T-helper 1 cell treated with Interleukin-12 subunit alpha and Interleukin-12 subunit beta and Interleukin-4 antibody, amounts not matched to agents 30 ng/mL and 1 ng/mL, for 36 hours (primary cell): ENCODE data around the gene GRK1. TPM values are rescaled to one million over a fixed set of nuclear protein-coding genes. Genes with fewer than 3 reads are reported as not detected.
"Not testable (repeated sequence)": the region's sequence is repeated elsewhere in the genome, so short reads cannot be mapped to it uniquely, and the experiment has no call there.

Experiments
- intact Hi-C: fragments of 100-400 bp; cut with micrococcal nuclease; formaldehyde crosslinking; loops from one replicate; pipeline ENCODE4 v1.15.1; 2024
- total RNA-seq: library from RNA; stranded (reverse); gene quantifications from 2 replicates; pipeline ENCODE4 v1.2.3, GENCODE V29; 2022

Gene GRK1
- total RNA-seq, 1 donor from 2014 or later = 0.05 TPM

DNA sequence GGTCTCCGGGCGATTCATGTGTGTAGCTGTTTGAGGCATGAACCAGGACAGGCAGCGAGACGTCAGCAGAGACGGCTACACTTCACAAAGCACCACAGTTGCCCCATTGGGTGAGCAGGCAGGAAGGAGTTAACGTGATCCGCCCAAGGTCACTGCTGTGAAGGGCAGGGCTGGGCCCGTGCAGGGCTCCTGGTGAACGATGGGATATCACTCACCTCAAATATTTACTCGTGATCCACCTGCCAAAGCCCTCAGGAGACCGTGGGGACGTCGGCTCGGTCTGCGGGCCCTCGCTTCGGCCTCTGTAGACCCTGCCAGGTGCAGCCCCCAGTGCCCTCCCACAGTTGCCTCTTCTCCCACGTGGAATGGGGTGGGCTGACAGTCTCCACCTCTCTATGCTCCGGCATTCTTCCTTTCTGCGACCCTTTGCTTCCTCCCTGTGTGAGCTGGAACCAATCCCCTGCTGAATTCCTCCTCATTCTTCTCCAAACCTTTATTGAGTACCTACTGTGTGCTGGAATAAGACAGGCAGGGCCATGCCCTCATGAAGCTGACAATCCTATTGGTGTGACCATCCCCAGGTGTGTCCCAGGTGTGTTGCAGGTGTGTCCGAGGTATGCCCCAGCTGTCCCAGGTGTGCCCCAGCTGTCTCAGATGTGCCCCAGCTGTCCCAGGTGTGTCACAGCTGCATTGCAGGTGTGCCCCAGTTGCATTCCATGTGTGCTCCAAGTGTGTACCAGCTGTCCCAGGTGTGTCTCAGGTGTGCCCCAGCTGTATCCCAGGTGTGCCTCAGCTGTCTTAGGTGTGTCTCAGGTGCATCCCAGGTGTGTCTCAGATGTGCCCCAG is 2.0 kb upstream of the GRK1 start:
- intact Hi-C loops = no loop called here

DNA sequence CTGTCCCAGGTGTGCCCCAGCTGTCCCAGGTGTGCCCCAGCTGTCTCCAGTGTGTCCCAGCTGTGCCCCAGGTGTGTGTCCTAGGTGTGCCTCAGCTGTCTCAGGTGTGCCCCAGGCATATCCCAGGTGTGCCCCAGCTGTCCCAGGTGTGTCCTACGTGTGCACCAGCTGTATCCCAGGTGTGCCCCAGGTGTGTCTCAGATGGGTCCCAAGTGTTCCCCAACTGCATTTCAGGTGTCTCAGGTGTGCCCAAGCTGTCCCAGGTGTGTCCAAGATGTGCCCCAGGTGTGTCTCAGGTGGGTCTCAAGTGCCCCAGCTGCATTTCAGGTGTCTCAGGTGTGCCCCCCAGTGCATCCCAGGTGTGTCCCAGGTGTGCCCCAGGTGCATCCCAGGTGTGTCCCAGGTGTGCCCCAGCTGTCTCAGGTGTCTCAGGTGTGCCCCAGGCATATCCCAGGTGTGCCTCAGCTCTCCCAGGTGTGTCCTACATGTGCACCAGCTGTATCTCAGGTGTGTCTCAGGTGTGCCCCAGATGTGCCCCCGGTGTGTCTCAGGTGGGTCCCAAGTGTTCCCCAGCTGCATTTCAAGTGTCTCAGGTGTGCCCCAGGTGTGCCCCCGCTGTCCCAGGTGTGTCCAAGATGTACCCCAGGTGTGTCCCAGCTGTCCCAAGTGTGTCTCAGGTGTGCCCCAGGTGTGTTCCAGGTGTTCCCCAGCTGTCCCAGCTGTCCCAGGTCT is 1.3 kb upstream of the GRK1 start:
- intact Hi-C loops = no loop called here

DNA sequence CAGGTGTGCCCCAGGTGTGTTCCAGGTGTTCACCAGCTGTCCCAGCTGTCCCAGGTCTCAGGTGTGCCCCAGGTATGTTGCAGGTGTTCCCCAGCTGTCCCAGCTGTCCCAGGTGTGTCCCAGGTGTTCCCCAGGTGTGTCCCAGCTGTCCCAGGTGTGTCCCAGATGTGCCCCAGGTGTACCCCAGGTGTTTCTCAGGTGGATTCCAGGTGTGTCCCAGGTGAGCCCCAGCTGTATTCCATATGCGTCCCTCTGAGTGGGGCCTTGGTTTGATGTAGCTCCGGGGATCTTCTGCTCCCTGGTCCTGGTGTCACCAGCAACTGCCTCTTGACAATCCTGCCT is 719 bp upstream of the GRK1 start:
- intact Hi-C loops = no loop called here

DNA sequence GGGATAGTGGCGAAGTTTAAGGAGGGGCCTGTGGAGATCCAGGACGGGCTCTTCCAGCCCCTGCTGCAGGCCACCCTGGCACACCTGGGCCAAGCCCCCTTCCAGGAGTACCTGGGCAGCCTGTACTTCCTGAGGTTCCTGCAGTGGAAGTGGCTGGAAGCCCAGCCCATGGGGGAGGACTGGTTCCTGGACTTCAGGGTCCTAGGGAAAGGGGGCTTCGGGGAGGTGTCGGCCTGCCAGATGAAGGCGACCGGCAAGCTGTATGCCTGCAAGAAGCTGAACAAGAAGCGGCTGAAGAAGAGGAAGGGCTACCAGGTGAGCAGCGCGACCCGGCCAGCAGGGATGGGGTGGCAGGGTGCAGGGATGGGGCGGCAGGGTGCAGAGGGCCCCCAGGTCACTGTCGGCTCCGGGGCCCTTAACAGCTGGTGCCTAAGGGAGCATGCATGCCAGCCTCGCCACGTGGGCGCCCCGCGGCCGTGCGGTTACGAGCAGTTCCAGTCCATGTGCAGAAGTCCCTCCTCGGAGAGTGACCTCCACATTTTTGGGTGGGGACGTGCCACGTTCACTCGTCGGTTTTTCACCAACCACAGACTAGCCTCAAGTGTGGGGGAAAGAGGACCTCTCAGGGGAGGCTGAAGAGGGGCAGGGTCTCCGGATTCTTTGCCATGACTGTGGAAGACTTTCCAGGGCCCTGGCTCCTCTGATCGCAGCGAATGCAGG is 912 bp downstream of the GRK1 start:
- intact Hi-C loops = no loop called here

DNA sequence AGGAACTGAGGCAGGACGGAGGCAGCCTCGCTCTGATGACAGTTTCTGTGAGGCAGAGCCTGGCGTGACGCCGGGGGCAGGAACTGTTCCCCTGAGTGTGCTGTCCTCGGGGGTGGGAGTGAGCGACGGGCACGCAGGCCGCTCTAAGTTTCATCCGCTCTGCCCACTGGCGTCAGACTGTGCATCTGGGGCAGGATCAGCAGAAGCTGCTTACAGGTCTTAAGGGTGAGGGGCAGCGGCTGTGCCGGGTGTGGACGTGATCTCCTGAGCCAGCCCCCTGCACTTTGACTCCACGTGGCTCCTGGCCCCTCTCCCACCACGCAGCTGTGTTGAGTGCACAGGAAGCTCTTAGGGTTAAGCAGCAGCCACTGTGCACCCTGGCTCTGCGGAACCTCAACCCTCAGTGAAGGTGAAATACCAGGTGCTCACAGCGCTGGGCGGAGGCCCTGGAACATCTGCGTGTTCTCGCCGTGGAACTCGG is 1.5 kb downstream of the GRK1 start:
- intact Hi-C loops = no loop called here

DNA sequence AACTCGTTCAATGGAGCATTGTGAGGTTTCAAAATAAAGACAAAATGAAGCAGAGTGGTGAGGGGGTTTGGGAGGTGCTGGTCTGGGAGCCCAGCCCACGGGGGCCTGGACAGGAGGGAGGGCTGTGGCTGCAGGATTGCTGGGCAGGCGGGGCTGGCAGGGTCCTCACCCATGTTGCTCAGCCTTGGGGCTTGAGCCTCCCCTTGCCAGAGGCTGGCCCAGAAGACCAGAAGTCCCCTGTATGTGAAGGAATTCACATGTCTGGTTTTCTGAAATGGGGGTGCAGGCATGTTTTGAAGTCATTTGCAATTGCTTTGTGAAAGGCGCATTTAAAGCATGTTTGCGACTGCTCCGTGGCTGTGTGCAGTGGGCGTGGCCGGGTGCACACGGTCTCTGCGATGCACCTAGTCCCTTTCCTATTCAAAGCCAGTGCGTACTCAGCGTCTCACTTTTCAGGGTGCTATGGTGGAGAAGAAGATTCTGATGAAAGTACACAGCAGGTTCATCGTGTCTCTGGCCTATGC is 2.3 kb downstream of the GRK1 start:
- intact Hi-C loops = no loop called here

DNA sequence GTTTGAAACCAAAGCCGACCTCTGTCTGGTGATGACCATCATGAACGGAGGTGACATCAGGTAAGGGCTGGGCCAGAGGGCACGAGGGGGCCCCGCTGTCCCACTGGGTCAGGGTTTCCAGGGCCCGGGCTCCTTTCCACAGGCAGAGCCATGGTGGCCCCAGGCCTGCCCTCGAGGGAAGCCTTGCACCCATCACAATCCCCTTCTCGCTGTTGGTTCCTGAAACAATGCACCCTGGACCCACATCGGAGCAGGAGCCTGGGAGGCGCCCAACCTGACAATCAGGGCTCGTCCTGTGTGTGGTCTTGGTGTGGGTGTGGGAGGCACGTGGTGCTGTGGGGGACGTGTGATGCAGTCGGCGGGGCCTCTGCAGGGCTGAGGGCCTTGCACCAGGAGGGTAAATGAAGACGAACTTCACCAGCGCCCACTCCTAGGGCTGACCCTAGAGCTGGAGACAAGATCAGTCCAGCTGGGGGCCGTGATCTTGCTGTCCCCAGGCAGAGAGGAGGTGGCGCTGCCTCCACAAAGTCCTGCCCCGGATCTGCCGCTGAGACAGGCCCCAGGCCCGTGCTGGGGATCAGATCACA is 2.8 kb downstream of the GRK1 start:
- intact Hi-C loops = no loop called here

DNA sequence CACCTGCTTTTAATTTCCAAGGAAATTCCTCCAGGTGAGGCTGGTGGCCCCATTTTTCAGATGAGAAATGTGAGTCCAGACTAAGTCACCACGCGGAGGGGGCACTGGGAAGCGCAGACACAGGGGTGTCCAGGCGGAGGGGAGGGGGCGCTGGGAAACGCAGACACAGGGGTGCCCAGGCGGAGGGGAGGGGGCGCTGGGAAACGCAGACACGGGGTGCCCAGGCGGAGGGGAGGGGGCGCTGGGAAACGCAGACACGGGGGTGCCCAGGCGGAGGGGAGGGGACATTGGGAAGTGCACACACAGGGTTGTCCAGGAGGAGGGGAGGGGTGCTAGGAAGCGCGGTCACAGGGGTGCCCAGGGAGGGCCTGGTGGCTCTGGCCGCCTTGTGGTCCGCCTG is 3.5 kb downstream of the GRK1 start:
- intact Hi-C loops = no loop called here

DNA sequence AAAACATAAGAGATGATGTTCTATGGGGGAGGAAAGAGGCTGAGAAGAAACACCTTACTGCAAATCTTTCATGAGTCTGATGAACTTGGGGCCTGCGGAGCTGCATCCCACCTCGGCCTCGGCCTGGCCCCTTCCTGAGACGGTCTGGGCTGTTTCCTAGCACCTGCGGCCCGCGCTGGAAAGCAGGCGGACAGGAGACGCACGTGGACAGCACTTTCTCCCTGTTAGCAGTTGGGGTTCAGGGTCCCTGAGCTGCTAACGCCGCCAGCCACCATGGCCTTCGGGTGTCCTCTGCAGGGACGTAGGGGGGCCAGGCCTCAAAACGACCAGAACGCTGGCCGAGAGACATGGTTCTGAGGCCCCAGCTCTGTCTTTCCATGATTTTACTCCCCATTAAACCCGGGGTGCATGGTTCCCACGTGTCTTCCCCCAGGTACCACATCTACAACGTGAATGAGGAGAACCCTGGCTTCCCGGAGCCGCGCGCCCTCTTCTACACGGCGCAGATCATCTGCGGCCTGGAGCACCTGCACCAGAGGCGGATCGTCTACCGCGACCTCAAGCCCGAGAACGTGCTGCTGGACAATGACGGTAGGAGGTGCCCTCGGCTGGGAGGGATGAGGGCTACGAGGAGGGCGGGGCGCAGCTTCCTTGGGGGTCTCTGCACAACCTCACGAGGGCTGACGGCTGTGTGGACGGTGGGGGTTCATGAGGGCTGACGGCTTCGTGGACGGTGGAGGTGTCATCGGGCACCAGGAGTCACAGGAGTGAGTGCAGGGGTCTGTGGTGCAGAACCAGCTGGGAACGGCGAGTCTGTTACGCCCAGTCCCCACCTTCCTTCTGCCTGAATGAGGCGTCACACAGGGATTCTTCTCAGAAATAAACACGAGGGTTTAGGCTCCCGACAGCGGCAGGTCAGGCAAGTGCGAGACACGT is 4.3 kb downstream of the GRK1 start:
- intact Hi-C loops = no loop called here

DNA sequence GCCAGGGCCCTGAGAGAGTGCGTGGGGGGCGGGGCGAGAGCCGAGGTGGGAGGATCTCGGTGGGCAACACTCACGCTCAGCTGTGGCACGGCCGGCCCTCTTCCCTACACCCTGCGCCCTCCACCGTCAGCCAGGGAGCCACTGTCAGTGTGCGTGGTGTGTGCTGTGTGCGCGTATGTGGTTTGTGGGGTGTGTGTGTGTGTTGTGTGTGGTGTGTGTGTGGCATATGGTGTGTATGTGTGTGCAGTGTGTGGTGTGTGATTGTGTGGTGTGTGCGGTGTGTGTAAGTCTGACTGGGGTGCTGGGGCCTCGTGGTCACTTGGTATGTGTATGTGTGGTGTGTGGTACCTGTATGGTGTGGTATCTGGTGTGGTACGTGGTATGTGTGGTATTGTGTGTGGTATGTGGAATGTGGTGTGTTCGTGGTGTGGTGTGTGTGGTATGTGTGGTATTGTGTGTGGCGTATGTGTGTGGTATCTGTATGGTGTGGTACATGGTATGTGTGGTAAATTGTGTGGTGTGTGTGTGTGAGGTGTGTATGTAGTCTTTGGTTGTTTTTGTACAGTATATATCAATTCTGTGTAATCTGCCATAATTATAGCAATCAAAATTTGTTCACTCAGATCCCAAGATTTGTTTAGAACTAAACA is 5.1 kb downstream of the GRK1 start:
- intact Hi-C loops = no loop called here

DNA sequence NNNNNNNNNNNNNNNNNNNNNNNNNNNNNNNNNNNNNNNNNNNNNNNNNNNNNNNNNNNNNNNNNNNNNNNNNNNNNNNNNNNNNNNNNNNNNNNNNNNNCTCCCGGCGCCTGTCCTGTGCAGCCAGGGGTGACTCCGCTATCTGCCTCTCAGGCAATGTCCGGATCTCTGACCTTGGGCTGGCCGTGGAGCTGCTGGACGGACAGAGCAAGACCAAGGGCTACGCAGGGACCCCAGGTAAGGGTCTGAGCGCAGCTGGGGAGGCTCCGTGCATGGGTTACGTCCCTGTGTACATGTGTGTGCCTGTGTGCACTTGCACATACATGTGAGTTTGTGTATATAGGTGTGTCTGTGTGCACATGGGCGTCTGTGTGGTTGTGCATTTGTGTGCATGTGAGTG is 55.9 kb downstream of the GRK1 start:
- intact Hi-C loops = no loop called here

DNA sequence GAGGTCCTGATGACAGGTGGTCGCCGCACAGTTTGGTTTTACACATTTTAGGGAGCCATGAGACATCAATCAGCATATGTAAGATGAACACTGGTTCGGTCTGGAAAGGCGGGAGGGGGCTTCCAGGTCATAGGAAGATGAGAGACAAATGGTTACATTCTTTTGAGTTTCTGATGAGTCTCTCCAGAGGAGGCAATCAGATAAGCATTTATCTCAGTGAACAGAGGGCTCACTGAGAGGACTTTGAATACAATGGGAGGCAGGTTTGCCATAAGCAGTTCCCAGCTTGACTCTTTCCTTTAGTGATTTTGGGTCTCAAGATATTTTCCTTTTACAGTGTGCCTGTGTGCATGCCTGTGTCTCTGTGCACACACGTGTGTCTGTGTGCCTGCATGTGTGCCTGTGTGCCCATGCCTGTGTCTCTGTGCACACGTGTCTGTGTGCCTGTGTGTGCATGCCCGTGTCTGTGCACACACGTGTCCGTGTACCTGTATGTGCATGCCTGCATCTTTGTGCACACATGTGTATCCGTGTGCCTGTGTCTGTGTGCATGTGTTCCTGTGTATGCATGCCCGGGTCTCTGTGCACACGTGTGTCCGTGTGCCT is 56.5 kb downstream of the GRK1 start:
- intact Hi-C loops = no loop called here

DNA sequence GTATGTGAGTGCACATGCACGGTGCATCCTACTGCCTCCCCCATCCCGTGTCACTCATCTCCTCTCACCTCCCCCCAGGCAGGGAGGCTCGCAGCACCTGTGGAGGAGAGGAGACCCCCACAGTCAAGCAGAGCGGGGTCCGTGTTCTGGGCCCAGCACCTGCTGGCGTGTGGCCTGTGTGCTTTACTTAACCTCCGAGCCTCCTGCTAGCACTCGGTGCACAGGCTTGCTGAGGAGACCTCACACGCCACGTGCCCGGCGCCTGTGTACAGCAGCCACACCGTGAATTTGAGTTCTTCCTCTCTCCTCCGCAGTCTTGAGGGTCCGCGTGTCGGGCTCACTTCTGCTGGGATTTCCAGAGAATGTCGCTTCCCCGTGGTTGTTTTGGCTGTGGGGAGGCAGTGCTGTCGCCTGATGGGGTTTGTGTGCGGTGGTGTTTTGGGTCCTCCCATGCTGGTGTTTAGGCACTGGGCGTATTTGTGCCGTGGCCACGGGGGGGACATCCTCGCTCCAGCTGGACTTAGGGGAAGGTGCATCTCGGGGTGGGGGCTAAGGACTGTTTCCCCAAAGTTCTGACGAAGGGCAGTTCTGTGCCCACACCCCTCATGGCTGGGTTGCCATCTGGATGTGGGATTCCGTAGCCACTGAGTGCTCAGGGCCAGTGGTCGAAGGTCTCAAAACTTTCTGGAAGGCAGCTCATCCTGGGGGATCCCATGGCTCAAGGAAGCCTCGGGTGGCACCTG is 57.2 kb downstream of the GRK1 start:
- intact Hi-C loops = no loop called here

DNA sequence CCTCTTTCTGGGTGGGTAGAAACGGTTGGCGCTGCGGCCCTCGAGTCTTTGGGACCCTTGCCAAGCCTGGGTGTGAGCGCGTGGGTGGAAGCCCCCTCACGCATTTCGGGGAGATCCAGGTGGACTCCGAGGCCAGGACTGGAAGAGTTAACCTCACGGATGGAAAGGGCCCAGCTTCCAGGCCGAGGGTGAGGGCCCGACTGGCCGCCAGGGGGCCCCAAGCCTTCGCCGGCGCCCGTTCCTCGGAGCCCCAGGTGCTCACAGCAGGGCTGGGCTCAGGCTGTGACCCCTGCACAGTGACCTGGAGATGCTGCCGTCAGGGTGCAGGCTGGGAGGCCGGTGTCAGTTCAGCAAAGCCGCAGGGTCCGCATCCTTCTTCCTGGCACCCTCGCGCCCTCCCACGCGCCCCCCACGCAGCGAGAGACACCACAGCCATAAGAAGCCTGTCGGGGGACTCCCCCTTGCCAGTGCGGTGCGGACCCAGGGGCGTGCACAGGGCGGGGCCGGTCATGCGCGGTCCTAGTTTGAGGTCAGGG is 57.8 kb downstream of the GRK1 start:
- intact Hi-C loops = no loop called here

DNA sequence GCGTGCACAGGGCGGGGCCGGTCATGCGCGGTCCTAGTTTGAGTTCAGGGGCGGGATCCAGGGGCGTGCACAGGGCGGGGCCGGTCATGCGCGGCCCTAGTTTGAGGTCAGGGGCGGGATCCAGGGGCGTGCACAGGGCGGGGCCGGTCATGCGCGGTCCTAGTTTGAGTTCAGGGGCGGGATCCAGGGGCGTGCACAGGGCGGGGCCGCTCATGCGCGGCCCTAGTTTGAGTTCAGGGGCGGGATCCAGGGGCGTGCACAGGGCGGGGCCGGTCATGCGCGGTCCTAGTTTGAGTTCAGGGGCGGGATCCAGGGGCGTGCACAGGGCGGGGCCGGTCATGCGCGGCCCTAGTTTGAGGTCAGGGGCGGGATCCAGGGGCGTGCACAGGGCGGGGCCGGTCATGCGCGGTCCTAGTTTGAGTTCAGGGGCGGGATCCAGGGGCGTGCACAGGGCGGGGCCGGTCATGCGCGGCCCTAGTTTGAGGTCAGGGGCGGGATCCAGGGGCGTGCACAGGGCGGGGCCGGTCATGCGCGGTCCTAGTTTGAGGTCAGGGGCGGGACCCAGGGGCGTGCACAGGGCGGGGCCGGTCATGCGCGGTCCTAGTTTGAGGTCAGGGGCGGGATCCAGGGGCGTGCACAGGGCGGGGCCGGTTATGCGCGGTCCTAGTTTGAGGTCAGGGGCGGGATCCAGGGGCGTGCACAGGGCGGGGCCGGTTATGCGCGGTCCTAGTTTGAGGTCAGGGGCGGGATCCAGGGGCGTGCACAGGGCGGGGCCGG is 58.5 kb downstream of the GRK1 start:
- intact Hi-C loops = not testable (repeated sequence)

DNA sequence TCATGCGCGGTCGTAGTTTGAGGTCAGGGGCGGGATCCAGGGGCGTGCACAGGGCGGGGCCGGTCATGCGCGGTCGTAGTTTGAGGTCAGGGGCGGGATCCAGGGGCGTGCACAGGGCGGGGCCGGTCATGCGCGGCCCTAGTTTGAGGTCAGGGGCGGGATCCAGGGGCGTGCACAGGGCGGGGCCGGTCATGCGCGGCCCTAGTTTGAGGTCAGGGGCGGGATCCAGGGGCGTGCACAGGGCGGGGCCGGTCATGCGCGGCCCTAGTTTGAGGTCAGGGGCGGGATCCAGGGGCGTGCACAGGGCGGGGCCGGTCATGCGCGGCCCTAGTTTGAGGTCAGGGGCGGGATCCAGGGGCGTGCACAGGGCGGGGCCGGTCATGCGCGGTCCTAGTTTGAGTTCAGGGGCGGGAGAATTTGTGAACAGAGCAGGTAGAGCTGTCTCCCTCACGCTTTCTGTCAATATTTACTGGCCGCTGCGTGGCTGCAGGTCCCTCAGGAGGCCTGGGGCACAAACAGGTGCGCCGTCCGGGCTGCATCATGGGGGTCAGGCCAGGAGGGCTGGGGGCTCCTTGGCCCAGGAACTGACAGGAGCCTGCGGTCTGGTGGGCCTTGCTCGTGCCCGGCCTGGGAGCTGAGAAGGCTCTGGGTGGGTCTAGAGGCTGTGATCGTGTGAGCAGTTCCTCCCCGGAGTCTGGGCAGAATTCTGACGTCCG is 59.2 kb downstream of the GRK1 start:
- intact Hi-C loops = not testable (repeated sequence)

DNA sequence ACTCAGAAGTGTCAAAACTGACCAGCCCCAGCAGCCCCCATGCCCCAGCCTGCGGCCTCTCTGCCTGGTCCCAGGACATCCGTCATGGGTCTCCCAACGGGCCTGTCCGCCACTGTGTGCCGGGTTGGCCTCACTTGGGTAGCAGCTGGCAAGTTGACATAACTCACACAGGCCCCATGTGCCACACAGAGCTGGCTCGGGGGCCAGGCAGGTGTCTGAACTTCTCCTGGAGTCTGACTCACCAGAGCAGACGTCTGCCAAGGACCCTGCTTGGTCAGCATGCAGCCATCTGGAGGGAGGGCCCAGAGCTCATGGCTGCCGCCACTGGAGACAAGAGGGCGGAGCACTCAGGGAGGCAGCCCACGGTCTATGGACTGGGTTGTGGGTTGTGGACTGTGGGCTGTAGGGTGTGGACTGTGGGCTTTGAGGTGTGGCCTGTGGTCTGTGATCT is 60.0 kb downstream of the GRK1 start:
- intact Hi-C loops = no loop called here
